Activated CD8-positive, alpha-beta T cell treated with anti-CD3 and anti-CD28 coated beads, Interleukin-2, amount 10 ng/mL, durations not matched to agents 7 days and 5 days (primary cell): ENCODE measurements around the gene DMPK. TPM values are rescaled to one million over a fixed set of nuclear protein-coding genes. Genes with fewer than 3 reads are reported as not detected.
A peak's percentile ranks its signal among the peaks of the same experiment; 100 is the strongest.
"Not testable (repeated sequence)": the region's sequence is repeated elsewhere in the genome, so short reads cannot be mapped to it uniquely, and the experiment has no call there.

Experiments used
- ATAC-seq: fragments of 150-1000 bp; cut with Tn5 transposase; one replicate; pipeline ENCODE4 v1.10.0; 2021; ENCODE audit warnings: moderate library complexity
- CTCF ChIA-PET: fragments of 350-600 bp; sonication (Branson Sonifier 250); formaldehyde crosslinking; loops from one replicate; lab custom pipeline; 2021; ENCODE audit warnings: antibody characterized with exemption; lab: Charles Lee
- POLR2A ChIA-PET: fragments of 350-600 bp; sonication (Branson Sonifier 250); formaldehyde crosslinking; loops from one replicate; lab custom pipeline; 2021; ENCODE audit warnings: antibody characterized with exemption; lab: Charles Lee
- DNase-seq: peaks from one replicate; pipeline ENCODE4 v3.0.0-alpha.2; 2020
- H3K27ac Mint-ChIP-seq: one replicate; pipeline ENCODE4 v1.8.0; 2021; ENCODE audit warnings: mild to moderate bottlenecking, mixed read lengths
- H3K27me3 Mint-ChIP-seq: one replicate; pipeline ENCODE4 v1.8.0; 2021; ENCODE audit warnings: low read depth, mixed read lengths
- H3K36me3 Mint-ChIP-seq: one replicate; pipeline ENCODE4 v1.8.0; 2021; ENCODE audit warnings: low read depth, mixed read lengths
- H3K4me1 Mint-ChIP-seq: one replicate; pipeline ENCODE4 v1.8.0; 2021; ENCODE audit warnings: low read depth, mixed read lengths
- H3K4me3 Mint-ChIP-seq: one replicate; pipeline ENCODE4 v1.8.0; 2021; ENCODE audit warnings: mild to moderate bottlenecking, mixed read lengths
- H3K9me3 Mint-ChIP-seq: one replicate; pipeline ENCODE4 v1.8.0; 2022; ENCODE audit warnings: mixed read lengths; ENCODE audit not compliant: insufficient read depth
- total RNA-seq, 2 experiments: library from RNA; stranded (reverse); gene quantifications; one replicate each; pipeline ENCODE4 v1.2.3, GENCODE V29; 2021

Gene DMPK
- total RNA-seq, 2 experiments from 2014 or later = 9.9 to 14.4 TPM

- Mint-ChIP-seq H3K9me3 (no peaks in the 10 kb centered on the region), H3K27ac (no peak overlapping the region), H3K4me3 (no peak overlapping the region), H3K4me1 (peaks cover 19% of the 10 kb centered on the region), H3K36me3 (peaks cover 3% of the 10 kb centered on the region), H3K27me3 (no peaks in the 10 kb centered on the region)
- no peak for DNase-seq
- no peak for ATAC-seq
- POLR2A ChIA-PET = interaction anchor here (0.6 kb wide), 1 partner anchor 12 kb away, joined by 3 read pairs; no protein-coding TSS in a partner anchor
- CTCF ChIA-PET = interaction anchor here (0.6 to 3.5 kb wide), 6 partner anchors 15 to 121 kb away, joined by 3 to 17 read pairs (median 4); partner anchors contain the start of gene SIX5
Measured at GRCh38 chr19:45814166-45814780, 32.0 kb upstream of the DMPK start.

- ATAC-seq = no peak
- Mint-ChIP-seq H3K4me3 (no peak overlapping the region), H3K27ac (no peak overlapping the region), H3K4me1 (peaks cover 17% of the 10 kb centered on the region), H3K27me3 (no peaks in the 10 kb centered on the region), H3K36me3 (peaks cover 3% of the 10 kb centered on the region), H3K9me3 (no peaks in the 10 kb centered on the region)
- ChIA-PET POLR2A (no interaction called here), CTCF (no interaction called here)
- no peak for DNase-seq
Measured at GRCh38 chr19:45812297-45812696, 30.0 kb upstream of the DMPK start.

DNA sequence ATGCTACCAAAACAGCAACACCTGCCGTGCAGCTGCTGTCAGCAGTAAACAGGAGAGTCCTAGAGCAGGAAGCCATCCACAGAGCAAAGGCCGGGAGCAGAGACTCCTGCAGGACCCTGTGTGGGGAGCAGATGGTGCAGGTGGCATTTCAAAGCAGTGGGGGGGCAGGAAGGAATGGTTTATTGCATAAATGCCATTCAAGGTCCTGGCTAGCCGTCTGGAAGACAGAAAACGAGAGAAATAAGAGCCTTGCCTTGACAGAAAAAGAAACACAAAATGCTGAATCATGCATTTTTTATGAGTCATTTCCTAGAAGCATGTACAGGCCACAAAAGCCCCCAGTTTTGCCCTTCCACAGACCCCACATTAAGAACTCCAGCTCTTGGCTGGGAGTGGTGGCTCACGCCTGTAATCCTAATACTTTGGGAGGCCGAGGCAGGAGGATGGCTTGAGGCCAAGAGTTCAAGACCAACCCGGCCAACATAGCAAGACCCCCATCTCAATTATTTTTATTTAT, 27.4 kb upstream of the DMPK start:
- H3K27ac Mint-ChIP-seq = no peak overlapping the region
- DNase-seq (no peak), ATAC-seq (peak; percentile 35)
- H3K27me3 Mint-ChIP-seq = peaks cover 3% of the 10 kb centered on the region
- no peaks in the 10 kb centered on the region for H3K36me3 Mint-ChIP-seq
- CTCF ChIA-PET = interaction anchor here (1.0 to 2.4 kb wide), 3 partner anchors 10 to 41 kb away, joined by 3 to 12 read pairs (median 5); partner anchors contain the start of gene SIX5
- H3K4me3 Mint-ChIP-seq = peak overlapping the region; percentile 31
- POLR2A ChIA-PET = no interaction called here
- H3K9me3 Mint-ChIP-seq = no peaks in the 10 kb centered on the region
- peaks cover 14% of the 10 kb centered on the region for H3K4me1 Mint-ChIP-seq

DNA sequence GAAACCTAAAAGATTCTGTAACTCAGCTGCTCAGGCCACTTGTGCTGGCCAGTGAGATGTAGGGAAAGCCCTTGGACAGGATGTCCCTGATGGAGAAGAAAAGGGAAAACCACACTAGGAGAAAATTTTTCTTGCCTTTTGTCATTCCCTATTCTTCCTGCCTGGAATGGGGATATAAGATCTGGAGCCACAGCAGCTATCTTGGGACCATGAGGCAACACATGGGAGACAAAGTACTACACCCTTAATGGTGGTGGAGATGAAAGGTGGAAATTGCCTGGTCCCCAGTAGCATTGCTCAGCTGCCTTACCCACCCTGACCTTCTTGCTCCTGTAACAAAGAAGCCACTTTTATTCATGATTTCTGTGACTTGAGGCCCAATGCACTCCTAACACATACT, 23.4 kb upstream of the DMPK start:
- no peaks in the 10 kb centered on the region for H3K36me3 Mint-ChIP-seq
- H3K27ac Mint-ChIP-seq = no peak overlapping the region
- H3K9me3 Mint-ChIP-seq = no peaks in the 10 kb centered on the region
- peaks cover 14% of the 10 kb centered on the region for H3K4me1 Mint-ChIP-seq
- peaks cover 9% of the 10 kb centered on the region for H3K27me3 Mint-ChIP-seq
- CTCF ChIA-PET = interaction anchor here (6.3 to 9.6 kb wide), 2 partner anchors 12 to 35 kb away, joined by 32 to 238 read pairs; partner anchors contain the start of gene SIX5
- H3K4me3 Mint-ChIP-seq = no peak overlapping the region
- no peak for ATAC-seq
- no peak for DNase-seq
- POLR2A ChIA-PET = interaction anchor here (0.6 kb wide), 1 partner anchor 47 kb away, joined by 3 read pairs; no protein-coding TSS in a partner anchor

- no peaks in the 10 kb centered on the region for H3K9me3 Mint-ChIP-seq
- POLR2A ChIA-PET = no interaction called here
- no peak for ATAC-seq
- peaks cover 7% of the 10 kb centered on the region for H3K4me1 Mint-ChIP-seq
- no peak overlapping the region for H3K4me3 Mint-ChIP-seq
- no peak overlapping the region for H3K27ac Mint-ChIP-seq
- H3K36me3 Mint-ChIP-seq = no peaks in the 10 kb centered on the region
- DNase-seq = no peak
- CTCF ChIA-PET = interaction anchor here (6.3 to 9.6 kb wide), 2 partner anchors 13 to 34 kb away, joined by 32 to 238 read pairs; partner anchors contain the start of gene SIX5
- peaks cover 9% of the 10 kb centered on the region for H3K27me3 Mint-ChIP-seq
Measured at GRCh38 chr19:45804959-45805230, 22.6 kb upstream of the DMPK start.

DNA sequence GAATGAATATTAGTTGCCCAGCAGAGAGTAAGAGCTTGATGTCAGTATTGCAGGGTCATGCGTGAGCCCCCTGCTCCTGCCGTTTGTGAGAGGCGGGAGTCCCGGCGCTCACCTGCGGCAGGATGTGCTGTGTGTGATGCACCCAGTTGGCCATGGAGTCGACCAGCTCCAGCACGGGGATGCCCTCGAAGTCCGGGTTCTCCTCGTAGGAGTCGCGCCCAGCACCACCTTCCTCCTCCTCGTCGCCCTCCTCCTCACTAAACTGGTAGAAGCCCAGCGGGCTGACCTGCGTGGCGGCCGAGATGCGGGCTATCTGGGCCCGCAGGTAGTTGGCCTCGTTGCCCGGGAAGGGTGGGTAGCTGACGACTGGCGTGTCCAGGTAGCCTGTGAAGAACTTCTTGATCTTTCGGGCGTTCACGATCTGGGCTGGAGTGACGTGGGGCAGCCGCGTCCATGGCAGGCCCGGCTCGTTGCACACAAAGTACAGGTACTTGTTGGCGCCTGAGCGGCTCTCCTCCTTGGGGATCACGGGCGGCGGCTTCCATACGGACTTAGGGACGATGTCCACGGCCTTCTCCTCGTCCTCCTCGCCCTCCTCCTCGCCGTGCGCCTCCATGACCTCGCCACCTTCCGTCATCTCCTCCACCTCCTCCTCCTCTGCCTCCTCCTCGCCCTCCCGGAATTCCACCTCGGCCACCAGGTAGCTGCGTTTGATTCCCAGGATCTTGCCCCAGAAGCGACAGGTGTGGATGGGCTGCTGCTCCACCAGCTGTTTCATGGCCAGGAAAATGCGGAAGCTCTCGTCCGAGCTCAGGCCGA, 22.1 kb upstream of the DMPK start:
- no peaks in the 10 kb centered on the region for H3K9me3 Mint-ChIP-seq
- H3K4me1 Mint-ChIP-seq = peaks cover 2% of the 10 kb centered on the region
- H3K4me3 Mint-ChIP-seq = no peak overlapping the region
- DNase-seq (no peak), ATAC-seq (no peak)
- peaks cover 9% of the 10 kb centered on the region for H3K27me3 Mint-ChIP-seq
- H3K27ac Mint-ChIP-seq = no peak overlapping the region
- POLR2A ChIA-PET = no interaction called here
- H3K36me3 Mint-ChIP-seq = no peaks in the 10 kb centered on the region
- CTCF ChIA-PET = interaction anchor here (6.3 to 9.6 kb wide), 2 partner anchors 13 to 33 kb away, joined by 32 to 238 read pairs; partner anchors contain the start of gene SIX5

- Mint-ChIP-seq H3K27me3 (peaks cover 22% of the 10 kb centered on the region), H3K27ac (no peak overlapping the region), H3K36me3 (no peaks in the 10 kb centered on the region), H3K4me1 (peaks cover 5% of the 10 kb centered on the region), H3K9me3 (no peaks in the 10 kb centered on the region), H3K4me3 (no peak overlapping the region)
- ChIA-PET CTCF (interaction anchor here (1.5 to 9.6 kb wide), 3 partner anchors 16 to 61 kb away, joined by 4 to 238 read pairs (median 32); partner anchors contain the start of genes SIX5 and SYMPK), POLR2A (no interaction called here)
- ATAC-seq (no peak), DNase-seq (no peak)
Measured at GRCh38 chr19:45801603-45802175, 19.4 kb upstream of the DMPK start.

DNA sequence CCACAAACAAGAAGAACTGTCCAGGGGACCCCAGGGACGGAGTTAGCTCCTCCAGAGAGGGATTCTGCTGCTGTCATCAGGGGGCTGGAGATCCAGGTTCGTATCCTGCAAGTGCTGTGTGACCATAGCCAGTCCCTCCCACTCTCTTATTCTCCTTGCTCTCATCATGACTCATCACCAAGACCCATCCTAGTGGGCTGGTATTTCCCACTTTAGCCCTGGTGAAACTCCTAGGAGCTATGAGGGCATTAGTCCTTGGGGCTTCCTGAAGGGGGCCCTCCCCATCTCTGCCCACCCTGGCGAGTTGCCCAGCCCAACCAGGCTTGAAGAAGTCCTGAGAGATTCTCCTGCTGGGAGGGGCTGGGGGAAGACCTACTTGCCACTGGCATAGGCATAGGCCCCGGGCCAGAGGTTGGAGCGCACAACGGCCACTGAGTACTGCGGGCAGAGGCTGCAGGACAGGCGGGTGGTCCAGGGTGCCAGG, 17.8 kb upstream of the DMPK start:
- Mint-ChIP-seq H3K36me3 (no peaks in the 10 kb centered on the region), H3K27me3 (peaks cover 28% of the 10 kb centered on the region)

GRCh38 chr19:45799541-45799940, 17.3 kb upstream of the DMPK start:
- not testable (repeated sequence) for H3K36me3 Mint-ChIP-seq, H3K4me3 Mint-ChIP-seq, DNase-seq, H3K27ac Mint-ChIP-seq, ATAC-seq, H3K4me1 Mint-ChIP-seq, H3K9me3 Mint-ChIP-seq
- ChIA-PET CTCF (interaction anchor here (0.6 to 9.6 kb wide), 20 partner anchors 8 to 215 kb away, joined by 3 to 238 read pairs (median 5); partner anchors contain the start of genes OPA3, QPCTL, RSPH6A and SIX5), POLR2A (interaction anchor here (1.2 kb wide), 1 partner anchor 30 kb away, joined by 8 read pairs; the partner anchor contains the start of gene SIX5)
- H3K27me3 Mint-ChIP-seq = peaks cover 33% of the 10 kb centered on the region

More for the DNA sequence above, 17.8 kb upstream of the DMPK start:
- CTCF ChIA-PET = interaction anchor here (1.1 to 9.6 kb wide), 15 partner anchors 8 to 108 kb away, joined by 3 to 238 read pairs (median 9); partner anchors contain the start of genes QPCTL, RSPH6A, SIX5 and SNRPD2
- no peak overlapping the region for H3K27ac Mint-ChIP-seq
- peaks cover 5% of the 10 kb centered on the region for H3K4me1 Mint-ChIP-seq
- no peaks in the 10 kb centered on the region for H3K9me3 Mint-ChIP-seq
- no peak overlapping the region for H3K4me3 Mint-ChIP-seq
- no peak for DNase-seq
- POLR2A ChIA-PET = interaction anchor here (0.6 to 1.2 kb wide), 2 partner anchors 31 to 44 kb away, joined by 3 to 8 read pairs; partner anchors contain the start of gene SIX5
- ATAC-seq = no peak

- H3K36me3 Mint-ChIP-seq = no peaks in the 10 kb centered on the region
- peaks cover 5% of the 10 kb centered on the region for H3K4me1 Mint-ChIP-seq
- H3K4me3 Mint-ChIP-seq = no peak overlapping the region
- ChIA-PET CTCF (interaction anchor here (0.6 to 9.6 kb wide), 21 partner anchors 8 to 214 kb away, joined by 3 to 238 read pairs (median 5); partner anchors contain the start of genes OPA3, QPCTL, RSPH6A and SIX5), POLR2A (interaction anchor here (1.2 kb wide), 1 partner anchor 30 kb away, joined by 8 read pairs; the partner anchor contains the start of gene SIX5)
- peaks cover 34% of the 10 kb centered on the region for H3K27me3 Mint-ChIP-seq
- H3K9me3 Mint-ChIP-seq = no peaks in the 10 kb centered on the region
- DNase-seq = peak; percentile 65
- H3K27ac Mint-ChIP-seq = no peak overlapping the region
- peak; percentile 66 for ATAC-seq
Measured at GRCh38 chr19:45798995-45799517, 16.8 kb upstream of the DMPK start.
